Bronchial epithelial cell (primary cell): ENCODE measurements around the gene ADAMTS14. TPM values are rescaled to one million over a fixed set of nuclear protein-coding genes. Genes with fewer than 3 reads are reported as not detected.

Experiments
- DNase-seq: peaks from one replicate; pipeline ENCODE4 v3.0.0-alpha.2; 2010; ENCODE audit warnings: low read depth
- FAIRE-seq: peaks from 2 replicates; lab custom pipeline; 2011; peaks lifted over from hg19 to GRCh38; lab: Jason Lieb, UNC
- H3K27me3 ChIP-seq: 2 replicates; pipeline ENCODE4 v1.5.1; 2011; ENCODE audit warnings: low read length; ENCODE audit not compliant: control insufficient read depth, insufficient read depth
- H3K36me3 ChIP-seq: 2 replicates; pipeline ENCODE4 v1.5.1; 2011; ENCODE audit warnings: low read length; ENCODE audit not compliant: control insufficient read depth, insufficient read depth
- H3K4me3 ChIP-seq: 2 replicates; pipeline ENCODE4 v1.5.1; 2011; ENCODE audit warnings: mild to moderate bottlenecking, low read depth, low read length, control low read depth
- CTCF ChIP-seq: IDR thresholded peaks from 2 replicates; pipeline ENCODE4 v1.5.1; 2011; ENCODE audit warnings: mild to moderate bottlenecking, moderate library complexity, low read length, control low read depth, inconsistent platforms; ENCODE audit not compliant: insufficient read depth, severe bottlenecking
- total RNA-seq: library from RNA; depleted of rRNA; stranded (reverse); fragments of >200 nt; gene quantifications from 2 replicates; pipeline ENCODE4 v1.2.1, GENCODE V29; 2014

Gene ADAMTS14
- total RNA-seq, 1 donor from 2014 or later, result 0.26 TPM

GRCh38 chr10:70693619-70694335, 21.5 kb downstream of the ADAMTS14 start:
- TF ChIP-seq CTCF, result no peak
- Histone ChIP-seq H3K27me3 (peaks cover 6% of the 10 kb centered on the region), H3K36me3 (no peaks in the 10 kb centered on the region), H3K4me3 (no peak overlapping the region)
- DNase-seq (no peak), FAIRE-seq (no peak)

GRCh38 chr10:70694418-70695141, 22.3 kb downstream of the ADAMTS14 start:
- Histone ChIP-seq H3K36me3 (no peaks in the 10 kb centered on the region), H3K4me3 (no peak overlapping the region), H3K27me3 (peaks cover 6% of the 10 kb centered on the region)
- TF ChIP-seq CTCF, result no peak
- no peak for FAIRE-seq
- no peak for DNase-seq

- FAIRE-seq (peak; percentile 40), DNase-seq (no peak)
- Histone ChIP-seq H3K27me3 (peaks cover 6% of the 10 kb centered on the region), H3K36me3 (no peaks in the 10 kb centered on the region), H3K4me3 (no peak overlapping the region)
- TF ChIP-seq CTCF, result no peak
Measured at GRCh38 chr10:70695241-70696030, 23.1 kb downstream of the ADAMTS14 start.

- DNase-seq (no peak), FAIRE-seq (no peak)
- Histone ChIP-seq H3K4me3 (no peak overlapping the region), H3K27me3 (peaks cover 6% of the 10 kb centered on the region), H3K36me3 (no peaks in the 10 kb centered on the region)
- TF ChIP-seq CTCF, result no peak
Measured at GRCh38 chr10:70698211-70698610, 25.9 kb downstream of the ADAMTS14 start.

- H3K4me3 ChIP-seq, result no peak overlapping the region
- peaks cover 6% of the 10 kb centered on the region for H3K27me3 ChIP-seq
- TF ChIP-seq CTCF, result no peak
- DNase-seq (no peak), FAIRE-seq (no peak)
- H3K36me3 ChIP-seq, result no peaks in the 10 kb centered on the region
Measured at GRCh38 chr10:70699063-70699658, 26.9 kb downstream of the ADAMTS14 start.
